GM06990 (cell line): ENCODE data around the gene TTC24.

Source experiments
- DNase-seq: peaks from one replicate; pipeline ENCODE4 v3.0.0-alpha.2; 2011; ENCODE audit not compliant: insufficient read length; ENCODE audit errors: extremely low read depth
- H3K27me3 ChIP-seq: replicated peaks from 2 replicates; pipeline ENCODE4 v1.6.0; 2011; ENCODE audit warnings: low read length; ENCODE audit not compliant: control insufficient read depth, insufficient read depth
- H3K36me3 ChIP-seq: 2 replicates; pipeline ENCODE4 v1.5.1; 2011; ENCODE audit warnings: low read length; ENCODE audit not compliant: control insufficient read depth, insufficient read depth
- H3K4me3 ChIP-seq: replicated peaks from 2 replicates; pipeline ENCODE4 v1.5.1; 2011; ENCODE audit warnings: low read depth, mild to moderate bottlenecking, control low read depth, low read length
- TF ChIP-seq, protein P1 (sequence below): IDR thresholded peaks from 2 replicates; pipeline ENCODE4 v1.5.1; 2011; ENCODE audit warnings: low read length, control low read depth, mild to moderate bottlenecking, inconsistent platforms; ENCODE audit not compliant: insufficient read depth, poor library complexity, severe bottlenecking

The TTC24 gene

GRCh38 chr1:156553860-156554485, 25.6 kb upstream of the TTC24 start:
- Histone ChIP-seq H3K27me3 (no peaks in the 10 kb centered on the region), H3K36me3 (peaks cover 5% of the 10 kb centered on the region), H3K4me3 (no peak overlapping the region)
- no peak for DNase-seq
- TF ChIP-seq, protein P1, sequence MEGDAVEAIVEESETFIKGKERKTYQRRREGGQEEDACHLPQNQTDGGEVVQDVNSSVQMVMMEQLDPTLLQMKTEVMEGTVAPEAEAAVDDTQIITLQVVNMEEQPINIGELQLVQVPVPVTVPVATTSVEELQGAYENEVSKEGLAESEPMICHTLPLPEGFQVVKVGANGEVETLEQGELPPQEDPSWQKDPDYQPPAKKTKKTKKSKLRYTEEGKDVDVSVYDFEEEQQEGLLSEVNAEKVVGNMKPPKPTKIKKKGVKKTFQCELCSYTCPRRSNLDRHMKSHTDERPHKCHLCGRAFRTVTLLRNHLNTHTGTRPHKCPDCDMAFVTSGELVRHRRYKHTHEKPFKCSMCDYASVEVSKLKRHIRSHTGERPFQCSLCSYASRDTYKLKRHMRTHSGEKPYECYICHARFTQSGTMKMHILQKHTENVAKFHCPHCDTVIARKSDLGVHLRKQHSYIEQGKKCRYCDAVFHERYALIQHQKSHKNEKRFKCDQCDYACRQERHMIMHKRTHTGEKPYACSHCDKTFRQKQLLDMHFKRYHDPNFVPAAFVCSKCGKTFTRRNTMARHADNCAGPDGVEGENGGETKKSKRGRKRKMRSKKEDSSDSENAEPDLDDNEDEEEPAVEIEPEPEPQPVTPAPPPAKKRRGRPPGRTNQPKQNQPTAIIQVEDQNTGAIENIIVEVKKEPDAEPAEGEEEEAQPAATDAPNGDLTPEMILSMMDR: no peak

DNA sequence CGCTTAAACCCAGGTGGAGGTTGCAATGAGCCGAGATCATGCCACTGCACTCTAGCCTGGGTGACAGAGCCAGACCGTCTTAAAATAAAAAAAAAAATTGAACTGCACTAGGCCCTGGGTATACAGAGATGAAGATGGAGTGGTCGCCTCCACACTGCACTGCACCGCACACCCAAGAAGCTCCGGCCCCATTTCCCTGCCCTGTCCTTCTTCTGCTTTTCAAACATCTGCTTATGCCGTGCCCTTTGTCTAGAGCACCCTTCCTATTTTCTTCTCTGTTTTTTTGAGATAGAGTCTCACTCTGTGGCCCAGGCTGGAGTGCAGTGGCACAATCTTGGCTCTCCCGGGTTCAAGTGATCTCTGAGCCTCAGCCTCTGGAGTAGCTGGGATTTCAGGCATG, 24.6 kb upstream of the TTC24 start:
- Histone ChIP-seq H3K27me3 (no peaks in the 10 kb centered on the region), H3K4me3 (no peak overlapping the region), H3K36me3 (peaks cover 4% of the 10 kb centered on the region)
- TF ChIP-seq, protein P1: no peak
- no peak for DNase-seq

DNA sequence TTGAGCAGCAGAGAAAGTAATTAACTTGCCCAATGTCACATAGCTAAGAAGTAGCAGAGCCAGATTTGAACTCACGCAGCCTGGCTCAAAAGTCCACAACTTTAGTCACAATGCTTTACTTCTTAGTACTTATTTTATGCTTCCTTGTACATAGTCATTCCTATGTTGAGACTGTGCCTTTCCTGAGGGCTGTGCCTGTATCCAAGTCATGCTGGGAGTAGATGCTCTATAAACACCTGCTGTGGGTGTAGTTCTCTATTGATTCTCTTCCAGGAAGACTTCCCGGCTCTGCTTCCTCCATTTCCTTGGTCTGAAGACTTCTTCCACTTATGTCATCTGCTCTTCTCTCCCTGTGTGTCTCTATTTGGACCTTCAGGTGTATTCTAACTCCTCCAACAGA, 23.8 kb upstream of the TTC24 start:
- Histone ChIP-seq H3K27me3 (no peaks in the 10 kb centered on the region), H3K36me3 (peaks cover 1% of the 10 kb centered on the region), H3K4me3 (no peak overlapping the region)
- no peak for DNase-seq
- TF ChIP-seq, protein P1: no peak

DNA sequence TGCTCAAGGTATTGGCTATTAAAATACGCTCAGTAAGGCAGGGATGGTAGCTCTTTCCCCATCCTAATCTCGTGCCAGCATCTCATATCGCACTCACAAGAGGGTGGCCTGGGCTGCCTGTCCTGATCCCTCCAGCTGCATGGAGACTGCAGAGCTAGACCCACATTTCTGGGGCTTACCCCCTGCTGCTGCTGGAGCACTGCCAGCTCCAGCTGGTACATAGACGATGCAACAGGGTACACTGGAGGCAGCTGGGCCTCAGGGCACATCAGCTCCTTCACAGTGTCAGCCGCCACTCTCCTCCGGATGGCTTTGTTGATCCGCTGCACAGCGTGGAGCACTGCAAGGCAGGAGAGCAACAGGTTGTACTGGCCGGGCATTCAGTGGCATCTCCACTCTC, 23.2 kb upstream of the TTC24 start:
- H3K27me3 ChIP-seq: no peaks in the 10 kb centered on the region
- TF ChIP-seq, protein P1: no peak
- H3K4me3 ChIP-seq: no peak overlapping the region
- no peak for DNase-seq
- H3K36me3 ChIP-seq: peaks cover 1% of the 10 kb centered on the region

- H3K27me3 ChIP-seq: no peaks in the 10 kb centered on the region
- H3K36me3 ChIP-seq: peaks cover 1% of the 10 kb centered on the region
- H3K4me3 ChIP-seq: no peak overlapping the region
- DNase-seq: no peak
- TF ChIP-seq, protein P1: no peak
Observed at GRCh38 chr1:156559086-156559796, 20.3 kb upstream of the TTC24 start.
